Measurements from ENCODE around the gene ARMC12. TPM values are rescaled to one million over a fixed set of nuclear protein-coding genes. Genes with fewer than 3 reads are reported as not detected.

Gene ARMC12
- total RNA-seq: 0.23 TPM in 1 of 2 replicates, not detected in the other

GRCh38 chr6:35736982-35737412, at the start of gene ARMC12:
Gene ARMC12 (plus strand): TSS chr6:35737032. CDS start chr6:35737109, 77 bp downstream.

GRCh38 chr6:35688605-35689322, 48.1 kb upstream of the ARMC12 start, which contains the start of gene FKBP5:
Gene FKBP5 (minus strand): TSS chr6:35688915. CDS start chr6:35642824, 46,091 bp downstream.

GRCh38 chr6:35776364-35777215, 39.8 kb downstream of the ARMC12 start, which contains the start of gene CLPSL2:
Gene CLPSL2 (plus strand): TSS chr6:35776598. CDS start chr6:35776619, 21 bp downstream.

GRCh38 chr6:35780719-35781118, 43.9 kb downstream of the ARMC12 start, which contains the start of gene CLPSL1:
Gene CLPSL1 (plus strand): TSS chr6:35781019. CDS start chr6:35781111, 92 bp downstream.

Other genes with a start within 250 kb of the ARMC12 start
- 11.7 and 14.5 TPM in 2 replicates for gene TEAD3, start 240.0 kb upstream of the ARMC12 start, total RNA-seq
- gene TULP1, start 224.1 kb upstream of the ARMC12 start, total RNA-seq: not detected in 2 replicates
- 57.5 and 71.2 TPM in 2 replicates for gene FKBP5, start 48.1 kb upstream of the ARMC12 start, total RNA-seq
- not detected in 2 replicates for gene CLPSL2, start 39.6 kb downstream of the ARMC12 start, total RNA-seq
- gene CLPSL1, start 44.0 kb downstream of the ARMC12 start, total RNA-seq: not detected in 2 replicates
- gene CLPS, start 60.3 kb downstream of the ARMC12 start, total RNA-seq: not detected in 2 replicates
- gene LHFPL5, start 68.3 kb downstream of the ARMC12 start, total RNA-seq: not detected in 2 replicates
- gene SRPK1, start 184.1 kb downstream of the ARMC12 start, total RNA-seq: 60.2 and 62.6 TPM in 2 replicates

All from hair follicular keratinocyte (primary cell).